ENCODE measurements around the gene SPP2. TPM values are rescaled to one million over a fixed set of nuclear protein-coding genes. Genes with fewer than 3 reads are reported as not detected.

Gene SPP2
- total and polyA plus RNA-seq, 2 experiments from 2014 or later = 71.4 to 78.5 TPM

DNA sequence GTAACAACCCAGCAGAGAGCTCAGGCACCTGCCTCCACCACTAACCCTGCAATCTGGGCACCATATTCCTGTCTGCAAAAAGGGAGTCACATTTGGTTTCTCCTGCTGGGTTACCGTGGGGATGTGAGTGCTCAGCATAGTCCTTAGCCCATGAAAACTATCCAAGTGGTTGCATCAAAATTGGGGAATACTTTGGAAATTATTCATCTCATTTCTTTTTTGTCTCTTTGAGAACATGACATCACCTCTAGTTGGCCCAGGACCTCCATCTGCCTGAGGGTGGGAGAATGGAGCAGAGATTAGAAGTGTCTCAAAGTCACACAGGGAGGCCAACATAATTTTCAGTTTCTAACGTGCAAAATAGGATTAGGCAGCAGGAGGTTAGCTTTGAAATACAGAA, 19.3 kb upstream of the SPP2 start:
- no peak overlapping the region for H3K27ac ChIP-seq
- no peak for TF ChIP-seq EZH2 (IDR thresholded peaks at IDR 0.05; ENCODE audit: borderline replicate concordance)
- TF ChIP-seq, protein P1, sequence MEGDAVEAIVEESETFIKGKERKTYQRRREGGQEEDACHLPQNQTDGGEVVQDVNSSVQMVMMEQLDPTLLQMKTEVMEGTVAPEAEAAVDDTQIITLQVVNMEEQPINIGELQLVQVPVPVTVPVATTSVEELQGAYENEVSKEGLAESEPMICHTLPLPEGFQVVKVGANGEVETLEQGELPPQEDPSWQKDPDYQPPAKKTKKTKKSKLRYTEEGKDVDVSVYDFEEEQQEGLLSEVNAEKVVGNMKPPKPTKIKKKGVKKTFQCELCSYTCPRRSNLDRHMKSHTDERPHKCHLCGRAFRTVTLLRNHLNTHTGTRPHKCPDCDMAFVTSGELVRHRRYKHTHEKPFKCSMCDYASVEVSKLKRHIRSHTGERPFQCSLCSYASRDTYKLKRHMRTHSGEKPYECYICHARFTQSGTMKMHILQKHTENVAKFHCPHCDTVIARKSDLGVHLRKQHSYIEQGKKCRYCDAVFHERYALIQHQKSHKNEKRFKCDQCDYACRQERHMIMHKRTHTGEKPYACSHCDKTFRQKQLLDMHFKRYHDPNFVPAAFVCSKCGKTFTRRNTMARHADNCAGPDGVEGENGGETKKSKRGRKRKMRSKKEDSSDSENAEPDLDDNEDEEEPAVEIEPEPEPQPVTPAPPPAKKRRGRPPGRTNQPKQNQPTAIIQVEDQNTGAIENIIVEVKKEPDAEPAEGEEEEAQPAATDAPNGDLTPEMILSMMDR (IDR thresholded peaks at IDR 0.05; ENCODE audit: poor library complexity) = no peak
- TF ChIP-seq EZH2phosphoT487 (IDR thresholded peaks at IDR 0.05; ENCODE audit: low read depth, severe bottlenecking, unreplicated experiment) = no peak
- 53% methylated on average over 2 of the region's 2 CpGs for WGBS (ENCODE audit: low lambda C conversion rate, missing lambda C conversion rate)

GRCh38 chr2:234032279-234032856, 18.1 kb upstream of the SPP2 start:
- Histone ChIP-seq H4K20me1 (ENCODE audit: insufficient read depth, poor library complexity, severe bottlenecking) (no peaks in the 10 kb centered on the region), H3K4me3 (no peak overlapping the region), H3K79me2 (no peaks in the 10 kb centered on the region), H3K36me3 (replicated peaks; ENCODE audit: insufficient read depth, low read depth) (no peaks in the 10 kb centered on the region), H3K27me3 (no peaks in the 10 kb centered on the region), H3K27ac (no peak overlapping the region), H3K9me2 (replicated peaks; ENCODE audit: insufficient read depth) (no peaks in the 10 kb centered on the region), H3K4me2 (no peak overlapping the region), H3K4me1 (ENCODE audit: insufficient read depth) (no peaks in the 10 kb centered on the region), H3K9me3 (ENCODE audit: low read depth) (no peaks in the 10 kb centered on the region), H2AFZ (no peak overlapping the region)
- no peak for DNase-seq (ENCODE audit: low spot score)
- 88% methylated on average over 1 of the region's 1 CpG for WGBS (ENCODE audit: low lambda C conversion rate, missing lambda C conversion rate)
- TF ChIP-seq, protein P1 (IDR thresholded peaks at IDR 0.05; ENCODE audit: poor library complexity) = no peak
- no peak for TF ChIP-seq EZH2phosphoT487 (IDR thresholded peaks at IDR 0.05; ENCODE audit: low read depth, severe bottlenecking, unreplicated experiment)
- TF ChIP-seq EZH2 (IDR thresholded peaks at IDR 0.05; ENCODE audit: borderline replicate concordance) = no peak

More for the DNA sequence above, 19.3 kb upstream of the SPP2 start:
- Histone ChIP-seq H3K79me2 (no peaks in the 10 kb centered on the region), H3K9me3 (ENCODE audit: low read depth) (no peaks in the 10 kb centered on the region), H3K4me1 (ENCODE audit: insufficient read depth) (no peaks in the 10 kb centered on the region), H2AFZ (no peak overlapping the region), H3K36me3 (replicated peaks; ENCODE audit: insufficient read depth, low read depth) (no peaks in the 10 kb centered on the region), H3K9me2 (replicated peaks; ENCODE audit: insufficient read depth) (no peaks in the 10 kb centered on the region), H3K4me3 (no peak overlapping the region), H3K27me3 (no peaks in the 10 kb centered on the region), H3K4me2 (no peak overlapping the region), H4K20me1 (ENCODE audit: insufficient read depth, poor library complexity, severe bottlenecking) (no peaks in the 10 kb centered on the region)
- no peak for DNase-seq (ENCODE audit: low spot score)

GRCh38 chr2:234033174-234033573, 17.3 kb upstream of the SPP2 start:
- H4K20me1 ChIP-seq (ENCODE audit: insufficient read depth, poor library complexity, severe bottlenecking) = no peaks in the 10 kb centered on the region
- no peaks in the 10 kb centered on the region for H3K79me2 ChIP-seq
- H3K27ac ChIP-seq = no peak overlapping the region
- WGBS (ENCODE audit: low lambda C conversion rate, missing lambda C conversion rate) = 77% methylated on average over 3 of the region's 3 CpGs
- H3K36me3 ChIP-seq (replicated peaks; ENCODE audit: insufficient read depth, low read depth) = no peaks in the 10 kb centered on the region
- TF ChIP-seq EZH2phosphoT487 (IDR thresholded peaks at IDR 0.05; ENCODE audit: low read depth, severe bottlenecking, unreplicated experiment) (no peak), EZH2 (IDR thresholded peaks at IDR 0.05; ENCODE audit: borderline replicate concordance) (no peak)
- TF ChIP-seq, protein P1 (IDR thresholded peaks at IDR 0.05; ENCODE audit: poor library complexity) = no peak
- no peaks in the 10 kb centered on the region for H3K4me1 ChIP-seq (ENCODE audit: insufficient read depth)
- DNase-seq (ENCODE audit: low spot score) = no peak
- H3K9me3 ChIP-seq (ENCODE audit: low read depth) = no peaks in the 10 kb centered on the region
- no peak overlapping the region for H3K4me2 ChIP-seq
- no peak overlapping the region for H3K4me3 ChIP-seq
- no peaks in the 10 kb centered on the region for H3K27me3 ChIP-seq
- no peaks in the 10 kb centered on the region for H3K9me2 ChIP-seq (replicated peaks; ENCODE audit: insufficient read depth)
- H2AFZ ChIP-seq = no peak overlapping the region
